C4-2B (cell line): ENCODE results near the gene RPS18.

ENCODE experiments used
- CTCF ChIP-seq: fragments of 450-650 bp; conservative IDR thresholded peaks from 2 replicates; pipeline ENCODE4 v1.5.1; 2017; ENCODE audit warnings: mild to moderate bottlenecking
- ZFX ChIP-seq: fragments of 450-650 bp; IDR thresholded peaks from 2 replicates; pipeline ENCODE4 v1.6.1; 2017

- TF ChIP-seq CTCF (no peak), ZFX (no peak)
Observed at GRCh38 chr6:33305052-33305451, 33.2 kb downstream of the RPS18 start.
